T-cell (primary cell): Measurements from ENCODE around the gene B9D1. TPM values are rescaled to one million over a fixed set of nuclear protein-coding genes. Genes with fewer than 3 reads are reported as not detected.

ENCODE experiments used
- ATAC-seq, 4 experiments: fragments of 200-7000 bp in 3 of 4; fragments of 150-1000 bp in 1 of 4; cut with Tn5 transposase; replicated peaks in 1 of 4; 1 replicate in 3 of 4; 2 replicates in 1 of 4; pipeline ENCODE4 v1.10.0; 2021; ENCODE audit warnings: moderate library complexity in 3 of 4, mild to moderate bottlenecking in 2 of 4, moderate number of reproducible peaks in 1 of 4
- CTCF ChIA-PET, 2 donors: fragments of 300-600 bp; sonication (Branson Sonifier 250); formaldehyde crosslinking; loops; one replicate each; lab custom pipeline; 2022; ENCODE audit warnings: antibody characterized with exemption in 2 of 2; lab: Charles Lee
- POLR2A ChIA-PET, 2 donors: fragments of 300-600 bp; sonication (Branson Sonifier 250); formaldehyde crosslinking; loops; one replicate each; lab custom pipeline; 2022; ENCODE audit warnings: antibody characterized with exemption in 2 of 2; lab: Charles Lee
- DNase-seq, 35 experiments: peaks; one replicate each; pipeline versions ENCODE4 v3.0.0 to v3.0.0-alpha.2; 2013 to 2023
- H3K27ac ChIP-seq: one replicate; pipeline ENCODE4 v1.5.1; 2013; ENCODE audit warnings: low read length
- H3K27me3 ChIP-seq, 2 experiments: replicated peaks in 1 of 2; 1 replicate in 1 of 2; 2 replicates in 1 of 2; pipeline versions ENCODE4 v1.6.1 to v1.7.0; 2013; ENCODE audit warnings: low read length in 1 of 2, mixed read lengths in 1 of 2; ENCODE audit not compliant: control insufficient read depth in 2 of 2, insufficient read depth in 2 of 2; ENCODE audit errors: extremely low read depth in 1 of 2
- H3K36me3 ChIP-seq, 2 donors: 1 replicate in 1 of 2; 2 replicates in 1 of 2; pipeline versions ENCODE4 v1.6.1 to v1.7.0; 2013; ENCODE audit warnings: low read length in 1 of 2; ENCODE audit not compliant: control insufficient read depth in 2 of 2, insufficient read depth in 1 of 2; ENCODE audit errors: extremely low read depth in 1 of 2
- H3K4me1 ChIP-seq, 2 experiments: 1 replicate in 1 of 2; 2 replicates in 1 of 2; pipeline versions ENCODE4 v1.6.1 to v1.7.0; 2013; ENCODE audit warnings: low read length in 2 of 2, mixed read lengths in 1 of 2; ENCODE audit not compliant: insufficient read depth in 2 of 2, control insufficient read depth in 1 of 2; ENCODE audit errors: extremely low read depth in 1 of 2
- H3K4me3 ChIP-seq, 2 donors: 1 replicate in 1 of 2; 2 replicates in 1 of 2; pipeline versions ENCODE4 v1.5.1 to v1.7.0; 2013; ENCODE audit warnings: mild to moderate bottlenecking in 2 of 2, low read length in 1 of 2, moderate library complexity in 1 of 2; ENCODE audit not compliant: control insufficient read depth in 1 of 2; ENCODE audit errors: extremely low read depth in 1 of 2
- H3K9me3 ChIP-seq: 2 replicates; pipeline ENCODE4 v1.7.0; 2013
- H3K27ac Mint-ChIP-seq, 2 donors: one replicate each; pipeline ENCODE4 v1.8.0; 2020 to 2021; ENCODE audit warnings: mild to moderate bottlenecking in 2 of 2, mixed read lengths in 2 of 2
- H3K27me3 Mint-ChIP-seq, 2 donors: one replicate each; pipeline ENCODE4 v1.8.0; 2021 to 2022; ENCODE audit warnings: mixed read lengths in 2 of 2
- H3K36me3 Mint-ChIP-seq: one replicate; pipeline ENCODE4 v1.8.0; 2021; ENCODE audit warnings: mixed read lengths
- H3K4me1 Mint-ChIP-seq, 3 donors: one replicate each; pipeline ENCODE4 v1.8.0; 2020 to 2022; ENCODE audit warnings: mixed read lengths in 3 of 3, mild to moderate bottlenecking in 1 of 3
- H3K4me3 Mint-ChIP-seq, 3 donors: one replicate each; pipeline ENCODE4 v1.8.0; 2020 to 2022; ENCODE audit warnings: mild to moderate bottlenecking in 3 of 3, mixed read lengths in 3 of 3, moderate library complexity in 3 of 3
- H3K9me3 Mint-ChIP-seq, 3 donors: one replicate each; pipeline ENCODE4 v1.8.0; 2020 to 2022; ENCODE audit warnings: mixed read lengths in 3 of 3
- WGBS: methylation state at CpG from one replicate; pipeline ENCODE4 v1.1.5; 2013; ENCODE audit warnings: missing lambda C conversion rate; ENCODE audit not compliant: insufficient coverage; 5-methylcytosine and 5-hydroxymethylcytosine counted together
- total RNA-seq, 35 experiments: library from RNA in 6 of 35; stranded (reverse) in 6 of 35; fragments of 120-200 nt in 1 of 35; gene quantifications; one replicate each; pipeline versions ENCODE4 v1.2.1 to v1.2.4 and lab custom pipeline; 2013 to 2026

The B9D1 gene
- total RNA-seq, 5 donors from 2014 or later (not counting 1 experiment from before 2014, with no cell fraction given) = 1.2 to 2.5 (median 2.1) TPM

DNA sequence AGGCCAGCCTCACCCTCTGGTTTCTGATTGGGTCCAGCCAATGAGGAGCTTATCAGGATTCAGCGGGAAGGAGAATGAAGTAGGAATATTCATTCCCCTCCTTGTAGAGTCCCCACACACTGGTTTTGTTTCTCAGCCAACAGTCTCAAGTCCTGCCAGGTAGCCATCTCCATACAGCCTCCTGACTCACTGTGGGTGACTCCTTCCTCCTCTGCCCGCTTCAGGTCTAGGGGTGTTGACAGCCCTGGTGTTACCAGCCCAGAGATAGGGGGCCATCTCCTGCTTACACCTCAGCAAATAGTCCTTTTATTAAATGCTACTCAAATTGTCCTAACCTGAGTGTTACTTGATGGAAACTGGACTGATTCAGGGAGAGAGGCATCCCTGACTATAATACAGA is 28.4 kb upstream of the B9D1 start:
- Histone ChIP-seq H3K36me3 (no peaks in the 10 kb centered on the region), H3K9me3 (no peaks in the 10 kb centered on the region), H3K4me3 (no peak overlapping the region), H3K27ac (no peak overlapping the region), H3K4me1 (peaks cover 0 to 2% of the 10 kb centered on the region in 2 experiments), H3K27me3 (peaks cover 0 to 13% of the 10 kb centered on the region in 2 experiments)
- no CpG with 5 or more reads among the region's 2 CpGs for WGBS
- ATAC-seq (no peak), DNase-seq (no peak)
- POLR2A ChIA-PET = no interaction called here
- CTCF ChIA-PET = no interaction called here
- no peaks in the 10 kb centered on the region for H3K9me3 Mint-ChIP-seq
- H3K36me3 Mint-ChIP-seq = no peaks in the 10 kb centered on the region
- no peak overlapping the region for H3K4me3 Mint-ChIP-seq
- peaks cover 0 to 4% of the 10 kb centered on the region in 2 donors for H3K27me3 Mint-ChIP-seq
- no peak overlapping the region for H3K27ac Mint-ChIP-seq
- H3K4me1 Mint-ChIP-seq = peaks cover 0 to 7% (median 2%) of the 10 kb centered on the region in 3 donors

DNA sequence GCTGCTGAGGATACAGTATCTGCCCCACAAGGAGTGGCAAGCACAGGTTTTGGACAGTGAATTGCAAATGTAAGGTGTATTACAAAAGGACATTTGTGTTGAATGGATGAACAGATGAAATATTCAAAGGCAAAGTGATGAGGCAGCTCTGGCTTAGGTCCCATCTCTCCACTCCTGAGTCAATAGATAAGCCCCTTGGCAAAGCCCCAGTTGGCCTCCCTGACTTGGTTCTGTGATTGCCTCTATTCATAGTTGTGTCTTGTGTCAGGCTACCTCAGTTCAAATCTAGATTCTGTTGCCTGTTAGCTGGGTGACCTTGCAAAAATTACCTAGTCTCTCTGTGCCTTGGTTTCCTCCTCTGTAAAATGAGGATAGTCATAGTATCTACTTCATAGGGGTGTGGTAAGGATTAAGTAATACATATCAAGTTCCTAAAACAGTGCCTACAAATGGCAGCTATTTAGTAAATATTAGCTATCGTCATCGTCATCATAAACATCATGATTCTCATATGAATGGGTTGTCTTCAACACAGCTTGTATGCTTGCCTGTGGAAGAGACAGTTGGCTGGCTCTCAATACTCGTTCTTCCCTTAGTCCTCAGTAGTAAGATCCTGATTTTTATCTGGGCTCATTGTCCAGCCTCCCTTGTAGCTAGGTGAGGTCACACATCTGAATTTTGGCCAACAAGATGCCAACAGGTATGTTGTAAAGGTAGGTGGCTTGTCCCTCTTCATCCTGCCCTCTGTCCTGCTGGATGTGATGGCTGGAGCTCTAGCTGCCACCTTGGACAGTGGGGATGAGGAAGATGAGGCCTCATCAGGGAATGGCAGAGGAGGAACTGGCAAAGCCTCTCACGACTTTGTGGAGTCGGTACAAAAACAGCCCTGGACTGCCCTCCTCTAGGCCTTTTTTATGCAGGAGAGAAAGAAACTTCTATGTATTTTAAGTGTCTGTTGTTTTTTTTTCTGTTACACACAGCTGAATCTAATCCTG is 26.6 kb upstream of the B9D1 start:
- H3K36me3 Mint-ChIP-seq = peaks cover 6% of the 10 kb centered on the region
- POLR2A ChIA-PET = no interaction called here
- H3K27me3 ChIP-seq = peaks cover 0 to 13% of the 10 kb centered on the region in 2 experiments

DNA sequence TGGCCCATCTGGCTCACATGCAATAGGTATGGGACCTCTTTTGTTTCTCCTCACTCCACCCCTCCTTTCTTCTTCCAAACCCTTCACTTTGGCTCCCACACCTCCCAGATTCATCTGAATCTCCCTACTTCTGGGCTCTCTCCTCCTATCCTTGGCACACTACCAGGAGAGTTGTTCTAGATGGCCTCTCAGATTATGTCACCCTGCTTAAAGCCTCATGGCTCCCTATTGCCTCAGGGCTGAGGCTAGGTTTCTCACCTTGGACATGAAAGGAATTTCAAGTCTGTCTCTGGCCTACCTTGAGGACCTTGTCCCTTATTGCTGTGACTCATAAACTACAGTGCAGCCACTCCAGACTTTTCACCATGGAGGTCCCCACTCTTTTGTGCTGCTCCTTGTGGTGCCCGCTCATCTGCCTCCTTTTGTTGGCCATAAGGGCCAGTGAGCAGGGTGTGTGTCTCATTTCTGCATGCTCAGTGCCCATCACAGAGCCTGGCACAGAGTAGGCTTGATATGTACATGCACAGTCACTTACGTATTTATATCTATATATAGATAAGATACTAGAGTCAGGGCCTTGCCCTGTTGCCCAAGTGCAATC is 25.5 kb upstream of the B9D1 start:
- Mint-ChIP-seq H3K36me3 (peaks cover 14% of the 10 kb centered on the region), H3K4me3 (no peak overlapping the region), H3K4me1 (peaks cover 2 to 14% (median 7%) of the 10 kb centered on the region in 3 donors), H3K9me3 (no peaks in the 10 kb centered on the region), H3K27ac (no peak overlapping the region), H3K27me3 (peaks cover 0 to 4% of the 10 kb centered on the region in 2 donors)
- DNase-seq (no peak), ATAC-seq (no peak)
- WGBS = no CpG with 5 or more reads among the region's 2 CpGs
- peaks cover 0 to 2% of the 10 kb centered on the region in 2 experiments for H3K4me1 ChIP-seq
- peaks cover 0 to 13% of the 10 kb centered on the region in 2 experiments for H3K27me3 ChIP-seq
- peaks cover 0 to 13% of the 10 kb centered on the region in 2 donors for H3K36me3 ChIP-seq
- H3K9me3 ChIP-seq = no peaks in the 10 kb centered on the region
- ChIA-PET POLR2A (no interaction called here), CTCF (no interaction called here)
- no peak overlapping the region for H3K4me3 ChIP-seq
- H3K27ac ChIP-seq = no peak overlapping the region

More for the DNA sequence above, 26.6 kb upstream of the B9D1 start:
- peaks cover 0 to 4% of the 10 kb centered on the region in 2 donors for H3K27me3 Mint-ChIP-seq
- DNase-seq (no peak), ATAC-seq (no peak)
- WGBS = 75% methylated on average over 2 of the region's 5 CpGs
- no peaks in the 10 kb centered on the region for H3K9me3 ChIP-seq
- H3K27ac ChIP-seq = no peak overlapping the region
- H3K4me3 Mint-ChIP-seq = no peak overlapping the region
- H3K4me1 ChIP-seq = peaks cover 0 to 2% of the 10 kb centered on the region in 2 experiments
- H3K9me3 Mint-ChIP-seq = no peaks in the 10 kb centered on the region
- H3K4me3 ChIP-seq = no peak overlapping the region
- H3K4me1 Mint-ChIP-seq = peaks cover 2 to 13% (median 7%) of the 10 kb centered on the region in 3 donors
- H3K36me3 ChIP-seq = peaks cover 0 to 3% of the 10 kb centered on the region in 2 donors
- H3K27ac Mint-ChIP-seq = no peak overlapping the region
- CTCF ChIA-PET = no interaction called here

DNA sequence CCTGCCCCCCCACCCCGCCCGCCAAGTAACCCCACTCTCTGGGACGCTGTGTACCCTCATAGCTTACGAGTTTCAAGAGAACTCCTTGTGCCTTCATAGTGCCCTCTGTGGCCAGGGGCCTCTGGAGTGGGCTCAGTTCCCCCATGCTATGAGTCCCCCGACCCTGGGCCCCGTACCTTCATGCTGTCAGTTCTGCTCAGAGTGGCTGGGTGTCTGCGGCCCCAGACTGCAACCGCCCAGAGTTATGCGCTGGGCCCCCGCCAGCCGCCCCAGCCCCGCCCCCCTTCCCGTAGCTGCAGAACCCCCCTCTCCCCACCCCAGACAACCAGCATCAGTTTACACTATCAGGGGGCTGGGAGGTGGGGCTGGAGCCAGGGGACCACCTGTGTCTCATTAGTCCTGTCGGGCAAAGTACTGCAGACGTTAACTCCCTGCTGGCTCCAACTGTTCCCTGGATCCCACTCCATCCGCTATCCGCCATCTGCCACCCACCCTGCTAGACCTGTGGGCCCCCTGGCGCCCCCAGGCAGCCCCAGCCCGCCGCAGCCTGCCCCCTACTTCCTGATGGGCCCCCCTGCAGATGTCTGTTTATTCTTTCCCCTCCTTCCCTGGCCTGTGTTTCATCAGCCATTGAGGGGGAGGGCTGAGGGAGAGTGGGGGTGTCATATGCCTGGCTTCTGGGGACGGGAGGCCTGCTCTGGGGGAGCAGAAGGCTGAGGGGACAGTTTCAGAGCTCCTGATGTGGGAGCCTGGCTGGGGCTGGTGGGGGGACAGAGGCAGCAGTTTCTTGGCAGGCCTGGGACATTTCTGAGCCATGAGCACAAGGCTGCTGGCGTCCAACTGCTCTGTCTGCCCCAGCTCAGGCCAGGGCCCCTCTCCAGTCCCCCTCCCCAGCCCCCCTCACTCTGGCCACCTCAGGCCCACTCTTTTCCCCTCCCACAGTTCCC is 24.7 kb upstream of the B9D1 start, which contains the start of gene MFAP4:
MFAP4 (minus strand) TSS at position 217 of the 947 bp plus-strand sequence; CDS start at position 182, 35 bp downstream.
- Histone ChIP-seq H3K4me3 (no peak within 1 kb of the TSS), H3K27me3 (peaks cover 0 to 13% of the 10 kb centered on the region in 2 experiments), H3K27ac (no peak within 1 kb of the TSS), H3K4me1 (peaks cover 0 to 2% of the 10 kb centered on the region in 2 experiments), H3K36me3 (peaks cover 0 to 15% of the 10 kb centered on the region in 2 donors), H3K9me3 (no peaks in the 10 kb centered on the region)
- H3K9me3 Mint-ChIP-seq = no peaks in the 10 kb centered on the region
- peaks cover 16% of the 10 kb centered on the region for H3K36me3 Mint-ChIP-seq
- no peak within 1 kb of the TSS for H3K4me3 Mint-ChIP-seq
- ChIA-PET POLR2A (no interaction called here), CTCF (no interaction called here)
- 22% methylated on average over 5 of the region's 22 CpGs for WGBS
- DNase-seq (no peak), ATAC-seq (no peak)
- peaks cover 2 to 14% (median 7%) of the 10 kb centered on the region in 3 donors for H3K4me1 Mint-ChIP-seq
- H3K27ac Mint-ChIP-seq = no peak within 1 kb of the TSS
- H3K27me3 Mint-ChIP-seq = peaks cover 0 to 4% of the 10 kb centered on the region in 2 donors

DNA sequence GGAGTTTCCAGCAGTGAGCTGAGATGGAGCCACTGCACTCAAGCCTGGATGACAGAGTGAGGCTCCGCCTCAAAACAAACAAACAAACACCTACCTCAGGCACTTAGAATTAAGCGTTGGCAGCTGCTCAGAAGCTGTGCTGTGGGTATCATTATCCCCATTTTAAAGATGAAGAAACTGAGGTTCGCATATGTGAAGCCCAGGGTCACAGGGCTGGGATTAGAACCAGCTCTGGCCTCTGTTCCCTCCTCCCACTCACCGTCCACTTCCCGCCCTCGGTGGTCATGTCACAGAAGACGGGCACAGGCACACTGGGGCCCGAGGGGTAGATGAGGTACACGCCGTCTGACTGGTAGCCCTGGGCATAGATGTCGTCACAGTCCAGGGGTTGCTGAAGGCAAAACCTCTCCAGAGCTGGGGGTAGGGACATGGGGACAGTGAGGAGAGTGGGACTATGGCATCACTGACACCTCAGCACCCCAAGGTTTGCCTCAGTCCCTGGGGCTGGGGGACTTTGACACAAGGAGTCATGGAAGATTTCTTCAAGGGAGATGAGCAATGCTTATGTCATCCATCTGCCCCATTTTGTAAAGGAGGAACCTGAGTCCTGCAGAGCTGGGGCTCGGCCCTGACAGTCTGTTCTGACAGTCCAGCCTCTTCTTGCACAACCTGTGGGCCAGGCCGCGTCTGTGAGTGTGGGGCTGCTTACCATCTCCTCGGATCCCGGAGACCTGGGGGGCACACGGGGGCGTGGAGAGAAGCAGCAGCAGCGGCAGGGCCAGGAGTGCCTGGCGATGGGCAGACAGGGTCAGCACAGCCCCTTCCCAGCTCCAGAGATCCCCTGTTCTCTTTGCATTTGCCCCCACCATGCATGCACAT is 23.8 kb upstream of the B9D1 start:
- ChIA-PET POLR2A (interaction anchor here in 1 of 2 donors (0.5 kb wide), 1 partner anchor 224 kb away, joined by 3 read pairs; no protein-coding TSS in a partner anchor), CTCF (interaction anchor here in 1 of 2 donors (0.6 kb wide), 1 partner anchor 46 kb away, joined by 3 read pairs; no protein-coding TSS in a partner anchor)
- 67% methylated on average over 18 of the region's 20 CpGs for WGBS
- Histone ChIP-seq H3K27me3 (peaks cover 0 to 13% of the 10 kb centered on the region in 2 experiments), H3K4me3 (no peak overlapping the region), H3K27ac (no peak overlapping the region), H3K4me1 (peaks cover 0 to 2% of the 10 kb centered on the region in 2 experiments), H3K9me3 (no peaks in the 10 kb centered on the region), H3K36me3 (peaks cover 0 to 17% of the 10 kb centered on the region in 2 donors)
- Mint-ChIP-seq H3K4me1 (peaks cover 2 to 14% (median 7%) of the 10 kb centered on the region in 3 donors), H3K27ac (no peak overlapping the region), H3K4me3 (no peak overlapping the region), H3K27me3 (peaks cover 0 to 4% of the 10 kb centered on the region in 2 donors), H3K9me3 (no peaks in the 10 kb centered on the region), H3K36me3 (peaks cover 20% of the 10 kb centered on the region)
- DNase-seq (peak in 1 of 35 experiments; percentile 38), ATAC-seq (no peak)
